ENCODE data around the gene LAG3.

The LAG3 gene

GRCh38 chr12:6772331-6772695, at the start of gene LAG3:
TSS of gene LAG3 (plus strand) at chr12:6772520. CDS start at chr12:6772853, 333 bp downstream.
- Histone ChIP-seq H3K9ac (ENCODE audit: low read depth in 1 of 2, low read length in 2 of 2) (no peak within 1 kb of the TSS), H3K36me3 (ENCODE audit: control insufficient read depth in 2 of 2, insufficient read depth in 2 of 2, low read length in 2 of 2) (peaks cover 0 to 2% of the 10 kb centered on the region in 2 donors), H3K4me1 (ENCODE audit: control insufficient read depth in 2 of 2, insufficient read depth in 2 of 2, low read length in 2 of 2) (peaks cover 26 to 31% of the 10 kb centered on the region in 2 donors), H3K9me3 (ENCODE audit: control insufficient read depth in 2 of 2, low read length in 2 of 2) (no peaks in the 10 kb centered on the region), H3K27me3 (ENCODE audit: control insufficient read depth in 2 of 2, insufficient read depth in 2 of 2, low read length in 2 of 2) (peaks cover 0 to 2% of the 10 kb centered on the region in 2 donors), H3K27ac (ENCODE audit: low read depth in 2 of 2, low read length in 2 of 2) (peak within 1 kb of the TSS in 1 of 2 donors; percentile 58), H3K4me3 (ENCODE audit: low read length in 2 of 2) (peak within 1 kb of the TSS; percentile 2 to 53)

- Histone ChIP-seq H3K9me3 (ENCODE audit: control insufficient read depth in 2 of 2, low read length in 2 of 2) (no peaks in the 10 kb centered on the region), H3K4me3 (ENCODE audit: low read length in 2 of 2) (no peak overlapping the region)
These were observed 49.5 kb upstream of the LAG3 start for GRCh38 chr12:6722863-6723262.

GRCh38 chr12:6723607-6724408, 48.5 kb upstream of the LAG3 start, which contains the start of gene COPS7A:
TSS of gene COPS7A (plus strand) at chr12:6724046. CDS start at chr12:6724657, 611 bp downstream.
- no peaks in the 10 kb centered on the region for H3K9me3 ChIP-seq (ENCODE audit: control insufficient read depth in 2 of 2, low read length in 2 of 2)
- peaks cover 9 to 14% of the 10 kb centered on the region in 2 donors for H3K36me3 ChIP-seq (ENCODE audit: control insufficient read depth in 2 of 2, insufficient read depth in 2 of 2, low read length in 2 of 2)
- H3K4me1 ChIP-seq (ENCODE audit: control insufficient read depth in 2 of 2, insufficient read depth in 2 of 2, low read length in 2 of 2) = peaks cover 6% of the 10 kb centered on the region in 2 donors
- peak within 1 kb of the TSS; percentile 87 to 90 for H3K27ac ChIP-seq (ENCODE audit: low read depth in 2 of 2, low read length in 2 of 2)
- H3K4me3 ChIP-seq (ENCODE audit: low read length in 2 of 2) = peak within 1 kb of the TSS; percentile 81 to 83
- no peaks in the 10 kb centered on the region for H3K27me3 ChIP-seq (ENCODE audit: control insufficient read depth in 2 of 2, insufficient read depth in 2 of 2, low read length in 2 of 2)
- peak within 1 kb of the TSS; percentile 70 to 75 for H3K9ac ChIP-seq (ENCODE audit: low read depth in 1 of 2, low read length in 2 of 2)

More at GRCh38 chr12:6722863-6723262, 49.5 kb upstream of the LAG3 start:
- Histone ChIP-seq H3K27me3 (ENCODE audit: control insufficient read depth in 2 of 2, insufficient read depth in 2 of 2, low read length in 2 of 2) (no peaks in the 10 kb centered on the region), H3K36me3 (ENCODE audit: control insufficient read depth in 2 of 2, insufficient read depth in 2 of 2, low read length in 2 of 2) (peaks cover 4 to 6% of the 10 kb centered on the region in 2 donors), H3K27ac (ENCODE audit: low read depth in 2 of 2, low read length in 2 of 2) (no peak overlapping the region), H3K4me1 (ENCODE audit: control insufficient read depth in 2 of 2, insufficient read depth in 2 of 2, low read length in 2 of 2) (peaks cover 6% of the 10 kb centered on the region in 2 donors), H3K9ac (ENCODE audit: low read depth in 1 of 2, low read length in 2 of 2) (no peak overlapping the region)

GRCh38 chr12:6724409-6724797, 47.9 kb upstream of the LAG3 start:
- H3K27ac ChIP-seq (ENCODE audit: low read depth in 2 of 2, low read length in 2 of 2) = peak overlapping the region; percentile 87 to 90
- H3K4me3 ChIP-seq (ENCODE audit: low read length in 2 of 2) = peak overlapping the region; percentile 81 to 83
- H3K9me3 ChIP-seq (ENCODE audit: control insufficient read depth in 2 of 2, low read length in 2 of 2) = no peaks in the 10 kb centered on the region
- H3K36me3 ChIP-seq (ENCODE audit: control insufficient read depth in 2 of 2, insufficient read depth in 2 of 2, low read length in 2 of 2) = peaks cover 14 to 20% of the 10 kb centered on the region in 2 donors
- peak overlapping the region; percentile 70 to 75 for H3K9ac ChIP-seq (ENCODE audit: low read depth in 1 of 2, low read length in 2 of 2)
- peaks cover 6% of the 10 kb centered on the region in 2 donors for H3K4me1 ChIP-seq (ENCODE audit: control insufficient read depth in 2 of 2, insufficient read depth in 2 of 2, low read length in 2 of 2)
- no peaks in the 10 kb centered on the region for H3K27me3 ChIP-seq (ENCODE audit: control insufficient read depth in 2 of 2, insufficient read depth in 2 of 2, low read length in 2 of 2)

- Histone ChIP-seq H3K36me3 (ENCODE audit: control insufficient read depth in 2 of 2, insufficient read depth in 2 of 2, low read length in 2 of 2) (peaks cover 22 to 28% of the 10 kb centered on the region in 2 donors), H3K9ac (ENCODE audit: low read depth in 1 of 2, low read length in 2 of 2) (no peak overlapping the region), H3K4me3 (ENCODE audit: low read length in 2 of 2) (no peak overlapping the region)
These were observed 47.0 kb upstream of the LAG3 start for GRCh38 chr12:6725350-6725749.

GRCh38 chr12:6729186-6729585, 43.1 kb upstream of the LAG3 start:
- no peak overlapping the region for H3K9ac ChIP-seq (ENCODE audit: low read depth in 1 of 2, low read length in 2 of 2)
- H3K27ac ChIP-seq (ENCODE audit: low read depth in 2 of 2, low read length in 2 of 2) = no peak overlapping the region
- H3K4me1 ChIP-seq (ENCODE audit: control insufficient read depth in 2 of 2, insufficient read depth in 2 of 2, low read length in 2 of 2) = peaks cover 6% of the 10 kb centered on the region in 2 donors
- H3K9me3 ChIP-seq (ENCODE audit: control insufficient read depth in 2 of 2, low read length in 2 of 2) = no peaks in the 10 kb centered on the region
- H3K36me3 ChIP-seq (ENCODE audit: control insufficient read depth in 2 of 2, insufficient read depth in 2 of 2, low read length in 2 of 2) = peaks cover 37 to 43% of the 10 kb centered on the region in 2 donors
- H3K27me3 ChIP-seq (ENCODE audit: control insufficient read depth in 2 of 2, insufficient read depth in 2 of 2, low read length in 2 of 2) = no peaks in the 10 kb centered on the region
- H3K4me3 ChIP-seq (ENCODE audit: low read length in 2 of 2) = no peak overlapping the region

More at GRCh38 chr12:6725350-6725749, 47.0 kb upstream of the LAG3 start:
- Histone ChIP-seq H3K4me1 (ENCODE audit: control insufficient read depth in 2 of 2, insufficient read depth in 2 of 2, low read length in 2 of 2) (peaks cover 6% of the 10 kb centered on the region in 2 donors), H3K9me3 (ENCODE audit: control insufficient read depth in 2 of 2, low read length in 2 of 2) (no peaks in the 10 kb centered on the region), H3K27ac (ENCODE audit: low read depth in 2 of 2, low read length in 2 of 2) (no peak overlapping the region), H3K27me3 (ENCODE audit: control insufficient read depth in 2 of 2, insufficient read depth in 2 of 2, low read length in 2 of 2) (no peaks in the 10 kb centered on the region)

- no peak overlapping the region for H3K4me3 ChIP-seq (ENCODE audit: low read length in 2 of 2)
- H3K9me3 ChIP-seq (ENCODE audit: control insufficient read depth in 2 of 2, low read length in 2 of 2) = no peaks in the 10 kb centered on the region
- no peak overlapping the region for H3K9ac ChIP-seq (ENCODE audit: low read depth in 1 of 2, low read length in 2 of 2)
- H3K27me3 ChIP-seq (ENCODE audit: control insufficient read depth in 2 of 2, insufficient read depth in 2 of 2, low read length in 2 of 2) = no peaks in the 10 kb centered on the region
- peaks cover 43 to 45% of the 10 kb centered on the region in 2 donors for H3K36me3 ChIP-seq (ENCODE audit: control insufficient read depth in 2 of 2, insufficient read depth in 2 of 2, low read length in 2 of 2)
- H3K4me1 ChIP-seq (ENCODE audit: control insufficient read depth in 2 of 2, insufficient read depth in 2 of 2, low read length in 2 of 2) = no peaks in the 10 kb centered on the region
- H3K27ac ChIP-seq (ENCODE audit: low read depth in 2 of 2, low read length in 2 of 2) = no peak overlapping the region
These were observed 42.2 kb upstream of the LAG3 start for GRCh38 chr12:6730169-6730568.

GRCh38 chr12:6734506-6735387, 37.6 kb upstream of the LAG3 start:
- H3K36me3 ChIP-seq (ENCODE audit: control insufficient read depth in 2 of 2, insufficient read depth in 2 of 2, low read length in 2 of 2) = peaks cover 20 to 29% of the 10 kb centered on the region in 2 donors
- no peak overlapping the region for H3K4me3 ChIP-seq (ENCODE audit: low read length in 2 of 2)
- H3K9me3 ChIP-seq (ENCODE audit: control insufficient read depth in 2 of 2, low read length in 2 of 2) = no peaks in the 10 kb centered on the region
- H3K9ac ChIP-seq (ENCODE audit: low read depth in 1 of 2, low read length in 2 of 2) = no peak overlapping the region
- H3K27ac ChIP-seq (ENCODE audit: low read depth in 2 of 2, low read length in 2 of 2) = no peak overlapping the region
- no peaks in the 10 kb centered on the region for H3K27me3 ChIP-seq (ENCODE audit: control insufficient read depth in 2 of 2, insufficient read depth in 2 of 2, low read length in 2 of 2)
- H3K4me1 ChIP-seq (ENCODE audit: control insufficient read depth in 2 of 2, insufficient read depth in 2 of 2, low read length in 2 of 2) = no peaks in the 10 kb centered on the region

- Histone ChIP-seq H3K4me1 (ENCODE audit: control insufficient read depth in 2 of 2, insufficient read depth in 2 of 2, low read length in 2 of 2) (no peaks in the 10 kb centered on the region), H3K4me3 (ENCODE audit: low read length in 2 of 2) (no peak overlapping the region), H3K9ac (ENCODE audit: low read depth in 1 of 2, low read length in 2 of 2) (no peak overlapping the region), H3K36me3 (ENCODE audit: control insufficient read depth in 2 of 2, insufficient read depth in 2 of 2, low read length in 2 of 2) (peaks cover 12 to 20% of the 10 kb centered on the region in 2 donors), H3K27me3 (ENCODE audit: control insufficient read depth in 2 of 2, insufficient read depth in 2 of 2, low read length in 2 of 2) (no peaks in the 10 kb centered on the region), H3K27ac (ENCODE audit: low read depth in 2 of 2, low read length in 2 of 2) (no peak overlapping the region), H3K9me3 (ENCODE audit: control insufficient read depth in 2 of 2, low read length in 2 of 2) (no peaks in the 10 kb centered on the region)
These were observed 36.7 kb upstream of the LAG3 start for GRCh38 chr12:6735448-6736191.

Data from mucosa of rectum (tissue), 2 donors.